ENCODE measurements around the gene MRI1. TPM values are rescaled to one million over a fixed set of nuclear protein-coding genes. Genes with fewer than 3 reads are reported as not detected.

MRI1 gene
- total RNA-seq, 4 donors from 2014 or later = 32.0 to 50.9 (median 37.2) TPM

- intact Hi-C loops (cut with DNase I) = loop anchor here (5.0 kb wide), 1 partner anchor 42 kb away; no protein-coding TSS in a partner anchor
- no peak for DNase-seq
- H3K4me1 ChIP-seq = peaks cover 18 to 48% (median 25%) of the 10 kb centered on the region in 3 donors
- H3K4me3 ChIP-seq = peak overlapping the region; percentile 79 to 91 (median 88)
- TF ChIP-seq CTCF (IDR thresholded peaks at IDR 0.05) (no peak), POLR2A (IDR thresholded peaks at IDR 0.05) (no peak)
- peaks cover 0 to 10% (median 0%) of the 10 kb centered on the region in 3 donors for H3K36me3 ChIP-seq
- WGBS, 2 donors = 4 to 9% methylated on average over 11 to 18 of the region's 42 CpGs
- peak overlapping the region; percentile 95 to 100 (median 99) for H3K27ac ChIP-seq
- no peaks in the 10 kb centered on the region for H3K27me3 ChIP-seq
- H3K9me3 ChIP-seq = no peaks in the 10 kb centered on the region
Measured at GRCh38 chr19:13795595-13796300, 31.4 kb downstream of the MRI1 start.

- DNase-seq = no peak
- peaks cover 0 to 17% (median 0%) of the 10 kb centered on the region in 3 donors for H3K36me3 ChIP-seq
- TF ChIP-seq CTCF (IDR thresholded peaks at IDR 0.05) = peak in 1 of 6 experiments; percentile 2
- peak in 1 of 4 donors; percentile 15 for TF ChIP-seq POLR2A (IDR thresholded peaks at IDR 0.05)
- WGBS, 2 donors = 2 to 9% methylated on average over 8 to 11 of the region's 12 CpGs
- no peaks in the 10 kb centered on the region for H3K27me3 ChIP-seq
- peaks cover 18 to 48% (median 25%) of the 10 kb centered on the region in 3 donors for H3K4me1 ChIP-seq
- H3K4me3 ChIP-seq = peak overlapping the region; percentile 79 to 91 (median 88)
- peak overlapping the region; percentile 95 to 100 (median 99) for H3K27ac ChIP-seq
- intact Hi-C loops (cut with DNase I) = loop anchor here (5.0 kb wide), 1 partner anchor 41 kb away; no protein-coding TSS in a partner anchor
- no peaks in the 10 kb centered on the region for H3K9me3 ChIP-seq
Measured at GRCh38 chr19:13796301-13797057, 32.2 kb downstream of the MRI1 start.

- Histone ChIP-seq H3K27ac (peak overlapping the region; percentile 95 to 100 (median 99)), H3K9me3 (no peaks in the 10 kb centered on the region), H3K27me3 (no peaks in the 10 kb centered on the region), H3K4me3 (peak overlapping the region; percentile 79 to 91 (median 88)), H3K36me3 (peaks cover 0 to 19% (median 0%) of the 10 kb centered on the region in 3 donors), H3K4me1 (peaks cover 18 to 48% (median 25%) of the 10 kb centered on the region in 3 donors)
- DNase-seq = no peak
- intact Hi-C loops (cut with DNase I) = loop anchor here (5.0 kb wide), 1 partner anchor 40 kb away; no protein-coding TSS in a partner anchor
- WGBS, 2 donors = 77% methylated on average over 2 of the region's 4 CpGs; no CpG with 5 or more reads in 1 of the 2 donors
- TF ChIP-seq CTCF (IDR thresholded peaks at IDR 0.05) = no peak
- TF ChIP-seq POLR2A (IDR thresholded peaks at IDR 0.05) = no peak
Measured at GRCh38 chr19:13797058-13797440, 32.7 kb downstream of the MRI1 start.

GRCh38 chr19:13797870-13798269, 33.5 kb downstream of the MRI1 start:
- Histone ChIP-seq H3K9me3 (no peaks in the 10 kb centered on the region), H3K4me3 (peak overlapping the region in 2 of 4 donors; percentile 28 to 91), H3K4me1 (peaks cover 18 to 57% (median 29%) of the 10 kb centered on the region in 3 donors), H3K36me3 (peaks cover 0 to 19% (median 0%) of the 10 kb centered on the region in 3 donors), H3K27me3 (no peaks in the 10 kb centered on the region), H3K27ac (peak overlapping the region; percentile 95 to 100 (median 99))
- TF ChIP-seq CTCF (IDR thresholded peaks at IDR 0.05) (no peak), POLR2A (IDR thresholded peaks at IDR 0.05) (no peak)
- 23 to 42% methylated on average over 7 of the region's 7 CpGs for WGBS, 2 donors
- intact Hi-C loops (cut with DNase I) = loop anchor here (5.0 kb wide), 1 partner anchor 39 kb away; no protein-coding TSS in a partner anchor
- DNase-seq = no peak

Measured in esophagus squamous epithelium (tissue), 5 donors.